ENCODE data around the gene TPP1.

TPP1 gene

DNA sequence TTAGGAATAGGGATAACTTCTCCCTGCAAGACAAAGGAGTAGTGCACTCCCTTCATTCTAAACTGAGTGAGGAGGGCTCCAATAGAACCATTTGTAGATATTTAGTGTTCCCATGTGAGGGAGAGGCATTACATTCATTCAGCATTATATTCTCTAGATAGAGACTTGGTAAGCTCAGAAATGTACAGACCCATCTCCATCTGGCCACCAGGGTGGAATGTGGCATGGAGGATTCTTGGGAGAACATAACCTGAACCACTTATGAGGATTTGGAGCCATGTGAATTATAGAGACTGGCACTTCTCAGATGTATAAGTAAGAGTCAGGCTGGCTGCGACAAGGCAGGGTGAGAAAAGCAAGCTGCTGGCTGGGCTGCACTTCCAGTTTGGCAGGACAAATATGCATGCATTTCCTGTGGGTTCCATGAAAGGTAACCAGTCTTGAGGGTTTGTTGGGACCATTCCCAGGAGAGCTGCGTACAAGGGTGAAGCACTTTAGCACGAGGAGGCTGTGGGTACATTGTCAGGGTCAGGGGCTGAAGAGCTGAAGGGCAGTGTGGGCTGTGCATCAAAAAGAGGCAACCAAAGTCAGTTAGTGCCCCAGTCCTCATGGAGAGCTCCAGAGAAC lies 25.0 kb downstream of the TPP1 start:
- H3K27ac ChIP-seq (ENCODE audit: low read length): no peak overlapping the region
- H3K4me3 ChIP-seq (ENCODE audit: low read length): no peak overlapping the region
- no peak overlapping the region for H3K9ac ChIP-seq (ENCODE audit: low read length)
- H3K4me1 ChIP-seq (ENCODE audit: control insufficient read depth, low read depth, low read length): no peaks in the 10 kb centered on the region
- H3K27me3 ChIP-seq (ENCODE audit: control insufficient read depth, insufficient read depth, low read length): no peaks in the 10 kb centered on the region
- H3K36me3 ChIP-seq (ENCODE audit: control insufficient read depth, low read depth, low read length): peaks cover 20% of the 10 kb centered on the region
- H3K9me3 ChIP-seq (ENCODE audit: control insufficient read depth, low read depth, low read length): no peaks in the 10 kb centered on the region

DNA sequence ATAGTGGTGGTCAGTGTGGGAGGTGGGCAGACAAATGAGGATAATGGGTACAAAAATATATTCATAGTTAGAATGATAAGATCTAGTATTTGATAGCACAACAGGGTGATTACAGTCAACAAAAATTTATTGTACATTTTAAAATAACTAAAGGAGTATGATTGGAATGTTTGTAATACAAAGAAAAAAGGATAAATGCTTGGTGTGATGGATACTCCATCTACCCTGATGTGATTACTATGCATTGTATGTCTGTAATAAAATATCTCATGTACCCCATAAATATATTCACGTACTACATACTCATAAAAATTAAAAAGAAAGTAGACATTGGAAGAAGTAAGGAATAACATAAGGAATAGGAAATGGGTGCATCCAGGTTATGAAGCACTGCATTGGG lies 31.2 kb downstream of the TPP1 start:
- H3K9ac ChIP-seq (ENCODE audit: low read length): no peak overlapping the region
- no peak overlapping the region for H3K27ac ChIP-seq (ENCODE audit: low read length)
- no peaks in the 10 kb centered on the region for H3K27me3 ChIP-seq (ENCODE audit: control insufficient read depth, insufficient read depth, low read length)
- no peak overlapping the region for H3K4me3 ChIP-seq (ENCODE audit: low read length)
- H3K9me3 ChIP-seq (ENCODE audit: control insufficient read depth, low read depth, low read length): peaks cover 12% of the 10 kb centered on the region
- no peaks in the 10 kb centered on the region for H3K36me3 ChIP-seq (ENCODE audit: control insufficient read depth, low read depth, low read length)
- H3K4me1 ChIP-seq (ENCODE audit: control insufficient read depth, low read depth, low read length): no peaks in the 10 kb centered on the region

DNA sequence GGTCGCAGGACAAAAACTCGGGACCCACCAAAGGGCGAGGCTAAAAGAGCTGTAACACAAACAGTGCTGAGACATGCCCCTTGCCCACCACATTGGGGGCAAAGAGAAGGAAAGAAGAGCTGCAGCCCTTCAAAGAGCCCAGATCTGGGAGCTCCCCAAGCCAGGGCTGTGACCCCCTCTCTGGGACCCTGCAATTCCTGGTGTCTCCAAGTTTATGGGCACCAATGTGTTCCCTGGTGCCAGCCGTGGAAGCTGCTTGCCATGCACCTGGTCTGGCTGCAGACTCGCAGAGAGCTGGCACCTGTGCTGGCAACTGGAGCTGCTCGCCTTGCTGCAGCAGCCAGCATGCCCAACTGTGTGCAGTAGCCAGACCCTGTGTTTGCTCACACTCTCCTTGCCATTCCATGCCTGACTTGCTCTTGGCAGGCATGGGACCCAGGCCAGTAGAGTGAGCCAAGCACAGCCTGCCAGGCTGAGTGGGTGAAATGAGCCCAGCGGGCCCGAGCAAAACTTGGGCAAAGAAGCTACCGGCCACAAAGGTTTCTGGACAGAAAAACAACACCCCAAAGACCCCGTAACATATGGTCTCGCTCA lies 31.8 kb downstream of the TPP1 start:
- Histone ChIP-seq H3K4me1 (ENCODE audit: control insufficient read depth, low read depth, low read length) (no peaks in the 10 kb centered on the region), H3K27ac (ENCODE audit: low read length) (no peak overlapping the region), H3K4me3 (ENCODE audit: low read length) (no peak overlapping the region), H3K9ac (ENCODE audit: low read length) (no peak overlapping the region), H3K27me3 (ENCODE audit: control insufficient read depth, insufficient read depth, low read length) (no peaks in the 10 kb centered on the region), H3K9me3 (ENCODE audit: control insufficient read depth, low read depth, low read length) (peaks cover 12% of the 10 kb centered on the region), H3K36me3 (ENCODE audit: control insufficient read depth, low read depth, low read length) (no peaks in the 10 kb centered on the region)

DNA sequence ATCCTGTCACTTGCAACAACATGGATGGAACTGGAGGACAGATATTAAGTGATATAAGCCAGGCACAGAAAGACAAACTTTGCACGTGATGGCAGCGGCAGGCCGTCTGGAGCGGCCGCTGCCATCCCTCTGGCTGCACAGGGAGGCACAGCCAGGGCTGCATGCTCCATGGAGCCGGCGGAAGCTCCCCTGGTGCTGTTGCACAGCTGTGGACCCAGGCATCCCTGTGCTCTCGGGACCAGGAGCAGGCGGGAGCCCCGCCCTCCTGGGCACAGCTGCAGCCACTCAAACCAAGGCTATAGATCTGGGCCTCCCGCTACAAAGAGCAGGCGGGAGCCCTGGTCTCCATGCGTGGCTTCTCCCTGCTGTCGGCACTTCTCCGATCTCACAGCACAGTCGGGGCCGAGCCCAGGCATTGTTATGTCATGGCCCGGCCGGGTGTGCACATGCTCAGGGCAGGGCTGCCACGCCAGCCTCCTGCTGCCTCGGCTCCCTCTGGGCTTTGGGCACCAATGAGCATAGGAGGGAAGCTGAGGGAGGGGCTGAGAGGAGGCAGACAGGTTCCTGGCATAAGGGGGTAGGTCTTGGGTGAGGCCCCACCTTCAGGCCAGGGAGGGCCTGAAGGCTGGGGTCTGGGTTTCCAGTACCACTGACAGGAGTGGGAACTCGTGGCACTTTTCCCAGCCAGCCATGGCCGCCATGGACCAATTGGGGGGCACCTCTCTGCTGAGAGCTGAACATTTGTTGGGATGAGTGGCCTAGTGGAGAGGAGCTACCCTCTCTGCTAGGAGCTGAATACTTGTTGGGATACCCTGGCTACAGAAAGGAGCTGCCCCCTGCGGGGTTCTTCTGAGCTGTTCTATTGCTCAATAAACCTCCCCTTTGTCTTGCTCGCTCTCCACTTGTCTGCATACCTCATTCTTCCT lies 32.5 kb downstream of the TPP1 start:
- Histone ChIP-seq H3K9ac (ENCODE audit: low read length) (no peak overlapping the region), H3K27me3 (ENCODE audit: control insufficient read depth, insufficient read depth, low read length) (no peaks in the 10 kb centered on the region), H3K4me1 (ENCODE audit: control insufficient read depth, low read depth, low read length) (no peaks in the 10 kb centered on the region), H3K9me3 (ENCODE audit: control insufficient read depth, low read depth, low read length) (peaks cover 12% of the 10 kb centered on the region), H3K4me3 (ENCODE audit: low read length) (no peak overlapping the region), H3K36me3 (ENCODE audit: control insufficient read depth, low read depth, low read length) (no peaks in the 10 kb centered on the region), H3K27ac (ENCODE audit: low read length) (no peak overlapping the region)

DNA sequence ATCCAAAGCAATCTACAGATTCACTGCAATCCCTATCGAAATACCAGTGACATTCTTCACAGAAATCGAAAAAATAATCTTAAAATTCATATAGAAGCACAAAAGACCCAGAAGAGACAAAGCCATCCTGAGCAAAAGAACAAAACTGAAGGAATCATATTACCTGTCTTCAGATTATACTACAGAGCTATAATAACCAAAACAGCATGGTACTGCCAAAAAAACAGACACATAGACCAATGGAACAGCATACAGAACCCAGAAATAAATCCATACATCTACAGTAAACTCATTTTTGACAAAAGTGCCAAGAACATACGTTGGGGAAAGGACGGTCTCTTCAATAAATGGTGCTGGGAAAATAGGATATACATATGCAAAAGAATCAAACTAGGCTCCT lies 34.7 kb downstream of the TPP1 start:
- Histone ChIP-seq H3K9me3 (ENCODE audit: control insufficient read depth, low read depth, low read length) (peaks cover 12% of the 10 kb centered on the region), H3K27me3 (ENCODE audit: control insufficient read depth, insufficient read depth, low read length) (no peaks in the 10 kb centered on the region), H3K4me1 (ENCODE audit: control insufficient read depth, low read depth, low read length) (no peaks in the 10 kb centered on the region), H3K4me3 (ENCODE audit: low read length) (no peak overlapping the region), H3K27ac (ENCODE audit: low read length) (no peak overlapping the region), H3K36me3 (ENCODE audit: control insufficient read depth, low read depth, low read length) (no peaks in the 10 kb centered on the region), H3K9ac (ENCODE audit: low read length) (no peak overlapping the region)

DNA sequence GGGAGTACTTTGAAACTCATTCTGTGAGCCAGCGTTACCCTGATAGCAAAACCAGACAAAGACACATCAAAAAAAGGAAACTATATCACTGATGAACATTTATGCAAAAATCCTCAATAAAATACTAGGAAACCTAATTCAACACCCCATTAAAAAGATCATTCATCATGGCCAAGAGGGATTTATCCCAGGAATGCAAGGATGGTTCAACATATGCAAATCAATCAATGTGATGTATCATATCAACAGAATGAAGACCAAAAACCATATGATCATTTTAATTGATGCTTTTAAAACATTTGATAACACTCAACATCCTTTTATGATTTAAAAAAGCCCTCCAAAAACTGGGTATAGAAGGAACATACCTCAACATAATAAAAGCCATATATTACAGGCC lies 35.6 kb downstream of the TPP1 start:
- Histone ChIP-seq H3K27ac (ENCODE audit: low read length) (no peak overlapping the region), H3K4me3 (ENCODE audit: low read length) (no peak overlapping the region), H3K9me3 (ENCODE audit: control insufficient read depth, low read depth, low read length) (peaks cover 12% of the 10 kb centered on the region), H3K27me3 (ENCODE audit: control insufficient read depth, insufficient read depth, low read length) (no peaks in the 10 kb centered on the region), H3K4me1 (ENCODE audit: control insufficient read depth, low read depth, low read length) (no peaks in the 10 kb centered on the region), H3K36me3 (ENCODE audit: control insufficient read depth, low read depth, low read length) (no peaks in the 10 kb centered on the region), H3K9ac (ENCODE audit: low read length) (no peak overlapping the region)

DNA sequence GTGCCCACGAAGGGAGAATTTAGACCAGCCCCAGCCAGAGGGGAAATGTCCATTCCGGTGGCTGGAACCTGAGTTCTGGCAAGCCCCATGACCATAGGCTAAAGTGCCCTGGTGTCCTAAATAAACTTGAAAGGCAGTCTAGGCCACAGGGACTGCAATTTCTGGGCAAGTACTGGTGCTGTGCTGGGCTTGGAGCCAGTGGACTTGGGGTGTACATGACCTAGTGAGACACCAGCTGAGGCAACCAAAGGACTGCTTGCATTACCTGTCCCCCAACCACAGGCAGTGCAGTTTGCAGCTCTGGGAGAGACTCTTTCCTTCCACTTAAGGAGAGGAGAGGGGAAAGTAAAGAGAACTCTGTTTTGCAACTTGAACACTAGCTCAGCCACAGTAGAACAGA lies 39.5 kb downstream of the TPP1 start:
- Histone ChIP-seq H3K9me3 (ENCODE audit: control insufficient read depth, low read depth, low read length) (peaks cover 12% of the 10 kb centered on the region), H3K4me1 (ENCODE audit: control insufficient read depth, low read depth, low read length) (no peaks in the 10 kb centered on the region), H3K4me3 (ENCODE audit: low read length) (no peak overlapping the region)

DNA sequence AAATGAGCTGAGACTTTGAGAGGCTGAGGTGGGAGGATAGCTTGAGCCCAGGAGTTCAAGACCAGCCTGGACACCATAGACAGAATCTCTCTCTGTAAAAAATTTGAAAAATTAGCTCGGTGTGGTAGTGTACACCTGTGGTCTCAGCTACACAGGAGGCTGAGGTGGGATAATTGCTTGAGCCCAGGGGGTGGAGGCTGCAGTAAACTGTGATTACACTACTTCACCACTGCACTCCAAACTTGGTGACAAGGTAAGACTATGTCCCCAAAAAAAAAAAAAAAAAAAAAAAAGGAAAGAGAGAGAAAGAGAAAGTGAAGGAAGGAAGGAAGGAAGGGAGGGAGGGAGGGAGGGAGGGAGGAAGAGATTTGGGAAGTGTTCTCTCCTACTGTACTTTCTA lies 41.1 kb downstream of the TPP1 start:
- H3K4me1 ChIP-seq (ENCODE audit: control insufficient read depth, low read depth, low read length): no peaks in the 10 kb centered on the region
- no peaks in the 10 kb centered on the region for H3K9me3 ChIP-seq (ENCODE audit: control insufficient read depth, low read depth, low read length)
- no peaks in the 10 kb centered on the region for H3K27me3 ChIP-seq (ENCODE audit: control insufficient read depth, insufficient read depth, low read length)
- no peaks in the 10 kb centered on the region for H3K36me3 ChIP-seq (ENCODE audit: control insufficient read depth, low read depth, low read length)
- no peak overlapping the region for H3K9ac ChIP-seq (ENCODE audit: low read length)
- no peak overlapping the region for H3K4me3 ChIP-seq (ENCODE audit: low read length)
- no peak overlapping the region for H3K27ac ChIP-seq (ENCODE audit: low read length)

More for the DNA sequence above, 39.5 kb downstream of the TPP1 start:
- Histone ChIP-seq H3K27me3 (ENCODE audit: control insufficient read depth, insufficient read depth, low read length) (no peaks in the 10 kb centered on the region), H3K27ac (ENCODE audit: low read length) (no peak overlapping the region), H3K36me3 (ENCODE audit: control insufficient read depth, low read depth, low read length) (no peaks in the 10 kb centered on the region), H3K9ac (ENCODE audit: low read length) (no peak overlapping the region)

DNA sequence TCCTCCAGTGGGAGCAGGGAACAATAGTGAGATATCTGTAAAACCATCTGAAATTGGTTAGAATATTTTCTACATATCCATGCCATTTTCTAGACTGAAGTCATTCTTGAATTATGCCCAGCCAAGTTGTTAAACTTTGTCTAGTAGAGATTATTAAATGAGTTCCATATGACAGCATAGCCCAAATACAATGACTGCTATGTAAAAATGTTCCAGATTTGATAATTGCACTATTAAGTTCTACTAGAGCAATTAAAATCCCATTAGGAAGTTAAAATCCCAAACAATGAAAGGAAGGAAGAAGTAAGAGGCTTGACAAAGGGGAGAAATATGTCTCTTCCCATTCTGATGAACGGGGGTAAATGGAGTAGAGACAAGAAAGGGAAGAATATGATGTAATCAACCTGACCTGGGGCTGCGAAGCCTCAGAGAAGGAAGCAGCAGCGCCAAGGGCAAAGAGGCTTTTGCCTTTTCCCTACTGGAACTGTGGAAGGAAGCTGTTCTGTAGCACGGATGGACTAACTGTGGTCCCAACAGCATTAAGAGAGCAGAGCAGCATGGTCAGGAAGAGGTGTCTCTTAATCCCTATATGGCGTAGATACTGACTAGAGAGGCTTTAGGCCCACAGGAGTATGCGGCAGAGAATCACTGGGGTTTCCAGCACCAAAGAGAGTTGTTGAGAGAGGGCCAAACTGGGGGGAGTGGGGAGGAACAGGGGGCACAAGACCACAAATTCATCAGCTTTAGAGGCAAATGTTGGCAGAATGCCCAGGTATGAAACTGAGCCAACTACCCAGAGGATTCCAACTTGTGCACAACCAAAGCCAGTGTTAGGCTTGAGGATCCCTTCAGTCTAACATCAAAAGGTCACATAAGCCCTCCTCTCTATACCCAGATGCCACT lies 42.5 kb downstream of the TPP1 start:
- no peaks in the 10 kb centered on the region for H3K36me3 ChIP-seq (ENCODE audit: control insufficient read depth, low read depth, low read length)
- H3K27ac ChIP-seq (ENCODE audit: low read length): no peak overlapping the region
- no peak overlapping the region for H3K9ac ChIP-seq (ENCODE audit: low read length)
- no peak overlapping the region for H3K4me3 ChIP-seq (ENCODE audit: low read length)
- H3K9me3 ChIP-seq (ENCODE audit: control insufficient read depth, low read depth, low read length): no peaks in the 10 kb centered on the region
- H3K27me3 ChIP-seq (ENCODE audit: control insufficient read depth, insufficient read depth, low read length): no peaks in the 10 kb centered on the region
- no peaks in the 10 kb centered on the region for H3K4me1 ChIP-seq (ENCODE audit: control insufficient read depth, low read depth, low read length)

DNA sequence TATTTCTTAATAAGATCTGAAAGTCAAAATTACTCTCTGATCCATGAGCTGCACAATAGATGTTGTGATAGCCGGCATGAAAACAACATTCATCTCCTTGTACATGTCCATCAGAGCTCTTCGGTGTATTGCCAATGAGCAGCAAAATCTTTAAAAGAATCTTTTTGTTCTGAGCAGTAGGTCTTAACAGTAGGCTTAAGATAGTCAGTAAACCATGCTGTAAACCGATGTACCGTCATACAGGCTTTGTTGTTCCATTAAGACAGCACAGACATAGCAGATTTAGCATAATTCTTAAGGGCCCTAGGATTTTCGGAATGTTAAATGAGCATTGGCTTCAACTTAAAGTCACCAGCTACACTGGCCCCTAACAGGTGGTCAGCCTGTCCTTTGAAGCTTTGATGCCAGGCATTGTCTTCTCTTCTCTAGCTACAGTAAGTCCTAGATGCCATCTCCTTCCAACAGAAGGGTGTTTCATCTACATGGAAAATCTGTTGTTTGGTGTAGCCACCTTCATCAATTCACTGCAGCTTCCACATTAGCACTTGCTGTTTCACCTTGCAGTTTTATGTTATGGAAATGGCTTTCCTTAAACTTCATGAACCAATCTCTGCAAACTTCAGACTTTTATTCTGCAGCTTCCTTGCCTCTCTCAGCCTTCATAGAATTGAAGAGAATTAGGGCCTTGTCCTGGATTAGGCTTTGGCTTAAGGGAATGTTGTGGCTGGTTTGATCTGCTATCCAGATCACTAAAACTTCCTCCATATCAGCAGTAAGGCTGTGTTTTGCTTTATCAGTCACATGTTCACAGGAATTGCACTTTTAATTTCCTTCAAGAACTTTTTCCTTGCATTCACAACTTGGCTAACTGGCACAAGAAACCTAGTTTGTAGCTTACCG lies 44.2 kb downstream of the TPP1 start:
- Histone ChIP-seq H3K4me3 (ENCODE audit: low read length) (no peak overlapping the region), H3K4me1 (ENCODE audit: control insufficient read depth, low read depth, low read length) (no peaks in the 10 kb centered on the region), H3K9ac (ENCODE audit: low read length) (no peak overlapping the region), H3K27ac (ENCODE audit: low read length) (no peak overlapping the region), H3K36me3 (ENCODE audit: control insufficient read depth, low read depth, low read length) (no peaks in the 10 kb centered on the region), H3K27me3 (ENCODE audit: control insufficient read depth, insufficient read depth, low read length) (no peaks in the 10 kb centered on the region), H3K9me3 (ENCODE audit: control insufficient read depth, low read depth, low read length) (no peaks in the 10 kb centered on the region)
